ENCODE data around the gene KIDINS220.

DNA sequence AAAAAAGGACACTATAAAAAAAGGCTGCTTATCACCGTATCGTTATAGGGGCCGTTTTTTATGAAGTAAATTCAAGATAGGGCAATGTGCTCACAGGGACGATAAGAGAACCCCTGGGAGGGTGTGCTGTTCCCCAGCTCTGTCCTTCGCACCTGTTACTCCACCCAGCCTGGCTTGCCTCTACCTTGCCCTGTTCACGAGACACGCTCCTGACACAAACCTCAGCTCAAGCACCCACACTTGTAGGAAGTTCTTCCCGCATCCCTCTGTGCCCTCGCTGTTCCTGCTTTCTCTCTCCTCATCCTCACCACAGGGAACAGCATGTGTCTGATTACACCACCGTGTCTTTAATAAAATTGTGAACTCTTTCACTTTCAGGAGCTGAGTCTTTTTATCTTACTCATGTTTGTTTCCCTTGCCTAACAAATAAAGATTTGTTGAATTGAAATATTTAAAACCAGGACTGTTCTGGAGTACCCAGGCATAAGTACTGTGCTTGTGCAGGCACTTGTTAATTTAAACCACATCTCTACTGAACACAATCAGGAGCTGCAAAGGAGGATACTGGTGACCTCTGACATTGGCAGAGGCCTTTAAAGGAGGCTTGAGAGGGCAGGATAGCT is 26.0 kb upstream of the KIDINS220 start:
- TF ChIP-seq, protein P1, sequence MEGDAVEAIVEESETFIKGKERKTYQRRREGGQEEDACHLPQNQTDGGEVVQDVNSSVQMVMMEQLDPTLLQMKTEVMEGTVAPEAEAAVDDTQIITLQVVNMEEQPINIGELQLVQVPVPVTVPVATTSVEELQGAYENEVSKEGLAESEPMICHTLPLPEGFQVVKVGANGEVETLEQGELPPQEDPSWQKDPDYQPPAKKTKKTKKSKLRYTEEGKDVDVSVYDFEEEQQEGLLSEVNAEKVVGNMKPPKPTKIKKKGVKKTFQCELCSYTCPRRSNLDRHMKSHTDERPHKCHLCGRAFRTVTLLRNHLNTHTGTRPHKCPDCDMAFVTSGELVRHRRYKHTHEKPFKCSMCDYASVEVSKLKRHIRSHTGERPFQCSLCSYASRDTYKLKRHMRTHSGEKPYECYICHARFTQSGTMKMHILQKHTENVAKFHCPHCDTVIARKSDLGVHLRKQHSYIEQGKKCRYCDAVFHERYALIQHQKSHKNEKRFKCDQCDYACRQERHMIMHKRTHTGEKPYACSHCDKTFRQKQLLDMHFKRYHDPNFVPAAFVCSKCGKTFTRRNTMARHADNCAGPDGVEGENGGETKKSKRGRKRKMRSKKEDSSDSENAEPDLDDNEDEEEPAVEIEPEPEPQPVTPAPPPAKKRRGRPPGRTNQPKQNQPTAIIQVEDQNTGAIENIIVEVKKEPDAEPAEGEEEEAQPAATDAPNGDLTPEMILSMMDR (IDR thresholded peaks at IDR 0.05; ENCODE audit: insufficient read depth, low read depth, low read length): no peak
- no peak for TF ChIP-seq EZH2 (IDR thresholded peaks at IDR 0.05; ENCODE audit: insufficient read depth, low read length)
